Urinary bladder (tissue), 4 donors: Measurements from ENCODE around the gene MAP4. TPM values are rescaled to one million over a fixed set of nuclear protein-coding genes. Genes with fewer than 3 reads are reported as not detected.
"Not testable (repeated sequence)": the region's sequence is repeated elsewhere in the genome, so short reads cannot be mapped to it uniquely, and the experiment has no call there.

ENCODE experiments used
- DNase-seq: peaks from one replicate; pipeline ENCODE4 v3.0.0-alpha.2; 2015; ENCODE audit errors: extremely low spot score
- H3K27ac ChIP-seq: one replicate; pipeline ENCODE4 v1.5.1; 2013; ENCODE audit warnings: low read depth, mild to moderate bottlenecking, moderate library complexity
- H3K36me3 ChIP-seq: one replicate; pipeline ENCODE4 v1.6.1; 2013; ENCODE audit warnings: mild to moderate bottlenecking, moderate library complexity; ENCODE audit not compliant: insufficient read depth
- H3K4me1 ChIP-seq: one replicate; pipeline ENCODE4 v1.6.1; 2013; ENCODE audit warnings: mild to moderate bottlenecking, moderate library complexity; ENCODE audit not compliant: insufficient read depth
- H3K4me3 ChIP-seq: one replicate; pipeline ENCODE4 v1.5.1; 2013; ENCODE audit warnings: low read depth, low read length
- WGBS: extraction: QIAGEN DNeasy Blood & Tissue Kit; methylation state at CpG from one replicate; pipeline ENCODE4 v1.1.7; 2013; 5-methylcytosine and 5-hydroxymethylcytosine counted together
- polyA plus RNA-seq: library from polyadenylated mRNA; stranded (reverse); fragments of 200-250 nt; gene quantifications from one replicate; pipeline ENCODE4 v1.2.3, GENCODE V29; 2013
- total RNA-seq: library from RNA; depleted of rRNA; stranded (reverse); fragments of >200 nt; gene quantifications from one replicate; pipeline ENCODE4 v1.2.3, GENCODE V29; 2014
- donor health status: healthy with polysubstance abuse.
- donor health status: healthy.

MAP4 gene
- total and polyA plus RNA-seq, 2 donors: 120 to 186 TPM

DNA sequence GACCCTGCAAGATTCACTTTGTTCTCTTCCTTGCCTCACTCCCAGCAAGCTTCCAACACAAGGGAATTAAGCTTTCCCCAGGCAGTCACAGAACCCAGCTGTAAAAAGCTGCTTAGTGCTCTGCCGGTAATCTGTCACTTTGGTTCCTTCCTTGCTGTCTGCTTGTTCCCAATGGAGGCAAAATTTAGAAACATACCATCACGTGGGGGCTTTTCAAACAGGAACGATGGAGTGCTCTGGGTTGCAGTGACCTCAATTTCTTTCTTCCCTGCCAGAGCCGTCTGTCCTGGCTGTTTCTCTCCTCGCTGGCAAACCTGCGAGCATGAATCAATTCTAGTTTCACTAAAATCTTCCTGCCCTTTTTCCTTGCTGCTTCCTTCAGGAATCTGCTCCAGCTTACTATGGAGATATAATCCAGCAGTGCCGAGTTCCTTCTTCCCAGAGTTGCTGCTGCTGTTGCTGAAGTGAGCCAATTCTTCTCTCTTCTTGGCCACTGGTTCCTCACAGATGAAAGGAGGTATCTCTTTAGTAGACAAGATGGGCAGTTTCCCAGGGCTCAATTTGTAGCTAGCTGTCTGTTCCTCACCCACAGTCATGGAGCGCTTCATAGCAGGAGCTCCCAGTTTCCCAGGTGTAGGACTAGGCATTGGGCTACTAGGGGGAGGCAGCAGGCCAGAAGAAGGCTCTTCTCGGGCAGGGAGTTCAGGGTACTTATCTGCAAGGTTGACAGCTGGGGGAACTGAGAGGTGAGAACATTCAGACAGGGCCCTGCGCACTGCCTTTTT, 125.2 kb downstream of the MAP4 start:
- Histone ChIP-seq H3K36me3 (no peaks in the 10 kb centered on the region), H3K27ac (no peak overlapping the region), H3K4me1 (peaks cover 2% of the 10 kb centered on the region), H3K4me3 (no peak overlapping the region)
- no peak for DNase-seq
- WGBS: 37% methylated on average over 10 of the region's 10 CpGs

DNA sequence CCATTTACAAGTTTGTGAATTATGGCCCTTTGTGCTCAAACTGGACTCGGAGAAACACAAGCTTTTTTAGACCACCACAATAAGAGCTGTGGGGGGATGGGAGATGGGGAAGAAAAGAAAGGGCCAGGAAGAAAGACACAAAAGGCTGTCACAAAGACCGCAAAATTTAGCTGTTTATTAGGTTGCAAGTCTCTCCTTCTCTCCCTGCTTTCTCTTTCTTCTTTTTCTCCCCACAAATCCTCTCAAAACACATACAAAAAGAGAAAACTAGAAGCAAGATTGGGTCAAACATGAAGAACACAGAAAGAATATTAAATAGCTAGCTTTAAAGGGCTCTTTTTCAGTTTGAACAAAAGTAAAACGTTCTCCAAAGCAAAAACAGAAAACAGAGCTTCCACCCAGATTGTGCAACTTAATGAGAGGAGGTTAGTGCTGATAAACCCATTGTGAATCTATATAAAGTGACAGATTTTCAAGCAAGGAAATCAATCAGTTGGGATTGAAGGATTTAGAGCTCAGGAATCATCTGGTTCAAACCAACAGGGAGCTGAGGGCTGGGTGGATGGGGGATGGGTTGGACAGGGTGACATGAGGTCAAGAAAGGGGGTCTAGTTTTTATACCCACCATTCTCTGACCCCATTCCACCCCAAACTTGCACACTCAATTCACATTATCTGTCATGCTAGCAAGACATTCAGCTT, 125.9 kb downstream of the MAP4 start:
- H3K36me3 ChIP-seq: no peaks in the 10 kb centered on the region
- H3K4me3 ChIP-seq: no peak overlapping the region
- WGBS: 50% methylated on average over 3 of the region's 3 CpGs
- peaks cover 2% of the 10 kb centered on the region for H3K4me1 ChIP-seq
- DNase-seq: no peak
- H3K27ac ChIP-seq: no peak overlapping the region

DNA sequence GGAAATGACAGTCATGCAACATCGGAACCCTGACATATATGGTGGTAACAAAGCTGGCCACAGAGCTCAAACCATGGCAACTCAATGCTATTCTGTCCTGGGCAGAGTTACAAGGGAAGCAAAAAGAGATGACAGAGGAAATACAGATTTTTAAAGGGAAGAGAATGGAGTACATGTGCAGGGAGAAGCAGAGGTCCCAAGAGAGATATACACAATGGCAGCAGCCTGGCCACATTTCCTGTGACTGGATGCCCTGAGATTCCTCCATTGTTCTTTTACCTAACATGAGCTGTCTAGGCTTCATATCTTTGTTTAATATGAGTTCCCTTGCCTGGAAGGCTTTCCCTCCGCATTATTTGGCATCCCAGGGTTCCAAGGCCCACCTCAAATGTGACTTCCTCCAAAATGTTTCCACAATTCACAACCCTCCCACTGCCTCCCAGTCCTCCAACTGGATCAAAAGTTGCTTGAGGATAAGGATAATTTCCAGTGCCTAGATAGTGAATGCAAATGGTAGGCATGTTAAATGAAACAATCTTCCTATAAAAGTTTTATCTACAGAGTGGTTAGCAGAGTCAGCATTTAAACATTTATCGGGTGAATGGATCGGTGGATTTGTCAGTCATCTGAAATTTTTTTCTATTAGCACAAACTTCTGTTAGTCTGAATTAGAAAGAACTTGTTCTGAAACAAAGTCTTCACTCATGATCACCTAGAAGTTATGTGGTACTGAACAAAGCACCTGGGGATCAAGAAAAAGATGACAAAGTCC, 127.0 kb downstream of the MAP4 start:
- 85% methylated on average over 4 of the region's 4 CpGs for WGBS
- Histone ChIP-seq H3K4me1 (peaks cover 2% of the 10 kb centered on the region), H3K4me3 (no peak overlapping the region), H3K36me3 (no peaks in the 10 kb centered on the region), H3K27ac (no peak overlapping the region)
- no peak for DNase-seq

DNA sequence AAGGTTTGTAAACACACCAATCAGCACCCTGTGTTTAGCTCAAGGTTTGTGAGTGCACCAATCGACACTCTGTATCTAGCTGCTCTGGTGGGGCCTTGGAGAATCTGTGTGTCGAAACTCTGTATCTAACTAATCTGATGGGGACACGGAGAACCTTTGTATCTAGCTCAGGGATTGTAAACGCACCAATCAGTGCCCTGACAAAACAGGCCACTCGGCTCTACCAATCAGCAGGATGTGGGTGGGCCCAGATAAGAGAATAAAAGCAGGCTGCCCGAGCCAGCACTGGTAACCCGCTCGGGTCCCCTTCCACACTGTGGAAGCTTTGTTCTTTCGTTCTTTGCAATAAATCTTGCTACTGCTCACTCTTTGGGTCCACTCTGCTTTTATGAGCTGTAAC, 128.2 kb downstream of the MAP4 start:
- H3K36me3 ChIP-seq, DNase-seq, H3K27ac ChIP-seq, H3K4me1 ChIP-seq, H3K4me3 ChIP-seq: not testable (repeated sequence)
- WGBS: 88% methylated on average over 9 of the region's 9 CpGs

DNA sequence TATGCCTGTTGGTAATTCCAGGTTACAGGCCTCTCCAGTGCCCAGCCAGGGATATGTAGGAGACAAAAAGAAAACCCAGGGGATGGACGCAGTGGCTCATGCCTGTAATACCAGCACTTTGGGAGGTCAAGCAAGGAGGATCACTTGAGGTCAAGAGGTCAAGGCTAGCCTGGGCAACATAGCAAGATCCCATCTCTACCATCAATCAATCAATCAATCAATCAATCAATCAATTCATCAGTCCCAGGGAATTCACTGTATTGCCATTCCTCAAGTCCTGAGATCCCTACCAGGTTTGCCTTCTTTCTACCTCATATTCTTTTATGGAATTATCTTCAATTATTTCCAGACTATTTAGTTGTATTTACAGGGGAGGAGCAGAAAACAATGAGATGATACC, 131.0 kb downstream of the MAP4 start:
- H3K4me1 ChIP-seq: peaks cover 2% of the 10 kb centered on the region
- H3K27ac ChIP-seq: no peak overlapping the region
- H3K36me3 ChIP-seq: no peaks in the 10 kb centered on the region
- no peak overlapping the region for H3K4me3 ChIP-seq
- no peak for DNase-seq
- WGBS: 96% methylated on average over 1 of the region's 1 CpG

DNA sequence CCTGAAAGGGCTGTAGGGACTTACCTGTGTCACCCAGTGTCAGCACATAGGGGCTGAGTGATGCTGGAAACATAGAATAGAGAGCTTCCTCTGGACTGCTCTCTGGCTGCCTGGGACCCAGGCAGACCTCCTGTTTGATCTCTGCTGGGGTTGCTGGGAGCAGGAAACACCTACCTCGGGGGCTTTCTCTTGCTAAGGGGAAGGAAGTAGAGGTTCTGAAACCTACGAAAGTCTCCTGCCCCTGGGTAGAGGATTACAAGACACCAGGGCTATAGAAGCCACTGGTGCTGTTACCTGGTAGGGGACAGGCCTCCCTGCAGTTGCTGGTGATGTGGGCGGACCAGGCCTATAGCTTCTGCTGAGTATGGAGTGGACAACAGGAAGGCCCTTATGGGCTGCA, 131.6 kb downstream of the MAP4 start:
- H3K36me3 ChIP-seq: no peaks in the 10 kb centered on the region
- DNase-seq: no peak
- 81% methylated on average over 3 of the region's 3 CpGs for WGBS
- peaks cover 2% of the 10 kb centered on the region for H3K4me1 ChIP-seq
- H3K27ac ChIP-seq: no peak overlapping the region
- no peak overlapping the region for H3K4me3 ChIP-seq

DNA sequence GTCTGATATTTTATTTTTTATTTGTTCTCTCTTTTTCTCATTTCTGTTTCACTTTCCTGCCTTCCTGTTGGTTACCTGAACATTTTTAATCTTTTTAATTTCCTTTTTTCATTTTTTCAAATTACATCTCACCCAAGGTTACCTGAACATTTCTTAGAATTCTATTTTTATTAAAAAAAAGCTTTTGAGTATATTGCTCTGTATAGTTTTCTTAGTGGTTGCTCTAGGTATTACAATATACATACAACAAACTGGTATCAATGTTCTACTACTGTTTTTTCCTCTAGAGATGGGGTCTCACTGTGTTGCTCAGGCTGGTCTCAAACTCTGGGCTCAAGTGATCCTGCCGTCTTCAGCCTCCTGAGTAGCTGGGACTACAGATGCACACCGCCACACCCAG, 133.9 kb downstream of the MAP4 start:
- WGBS: 90% methylated on average over 2 of the region's 2 CpGs
- Histone ChIP-seq H3K27ac (no peak overlapping the region), H3K4me3 (no peak overlapping the region), H3K4me1 (no peaks in the 10 kb centered on the region), H3K36me3 (no peaks in the 10 kb centered on the region)
- no peak for DNase-seq

DNA sequence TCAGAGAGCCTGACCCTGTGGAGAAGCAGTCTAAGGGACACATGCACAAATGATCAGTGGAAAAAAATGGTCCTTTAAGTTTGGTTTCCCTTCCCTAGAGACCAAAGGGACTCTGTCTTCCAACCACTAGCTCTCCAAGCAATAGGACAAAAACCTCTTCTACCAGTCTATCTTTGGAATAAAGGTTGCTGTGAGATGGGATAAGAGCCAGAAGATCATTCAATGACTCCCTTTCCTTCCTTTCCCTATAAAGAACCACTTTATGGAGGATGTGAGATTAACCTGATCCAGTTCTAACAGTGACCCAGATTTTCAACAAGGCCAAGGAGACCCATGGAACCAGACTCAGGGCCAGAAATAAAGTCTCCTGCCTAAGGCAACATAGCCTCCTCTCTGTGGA, 138.5 kb downstream of the MAP4 start:
- Histone ChIP-seq H3K4me3 (no peak overlapping the region), H3K4me1 (no peaks in the 10 kb centered on the region), H3K36me3 (no peaks in the 10 kb centered on the region), H3K27ac (no peak overlapping the region)
- no peak for DNase-seq

DNA sequence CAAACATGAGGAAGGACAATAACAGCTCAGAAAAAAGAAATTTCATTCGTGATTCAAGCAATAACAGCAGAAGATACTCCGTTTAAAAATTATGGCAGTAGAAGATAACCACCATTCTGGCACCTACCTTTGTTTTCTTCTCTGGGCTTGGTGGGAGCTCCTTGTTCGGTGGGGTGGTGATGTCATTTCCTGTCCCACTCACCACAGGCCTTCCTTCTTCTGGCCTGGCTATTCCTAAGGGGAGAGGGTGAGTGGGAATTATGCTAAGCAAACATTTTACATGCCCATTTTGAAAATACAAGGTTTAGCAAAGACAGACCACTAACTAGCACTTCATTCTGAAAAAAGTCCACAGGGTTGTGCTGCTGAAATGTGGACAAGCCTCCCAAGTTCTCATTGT, 138.9 kb downstream of the MAP4 start:
- no peaks in the 10 kb centered on the region for H3K4me1 ChIP-seq
- H3K36me3 ChIP-seq: no peaks in the 10 kb centered on the region
- H3K4me3 ChIP-seq: no peak overlapping the region
- WGBS: 67% methylated on average over 3 of the region's 3 CpGs
- DNase-seq: no peak
- no peak overlapping the region for H3K27ac ChIP-seq

DNA sequence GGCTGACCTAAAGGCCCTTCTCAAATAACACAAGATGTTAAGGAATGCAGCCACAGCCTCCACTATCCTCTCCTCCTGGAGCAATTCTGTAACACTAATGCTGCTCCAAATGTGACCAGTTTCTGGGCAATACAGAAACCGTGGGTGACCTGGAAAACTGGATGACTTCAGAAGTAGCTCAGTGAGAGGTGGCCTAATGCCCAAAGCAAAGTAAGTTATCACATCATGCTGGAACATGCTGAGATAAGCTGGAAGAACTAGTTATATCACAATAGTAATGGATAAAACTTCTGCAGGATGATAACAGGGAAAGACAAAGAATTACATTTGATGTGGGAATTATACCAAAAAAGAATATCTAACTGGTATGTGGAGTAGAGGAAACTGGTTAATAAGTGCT, 141.3 kb downstream of the MAP4 start:
- WGBS: 41% methylated on average over 1 of the region's 1 CpG

DNA sequence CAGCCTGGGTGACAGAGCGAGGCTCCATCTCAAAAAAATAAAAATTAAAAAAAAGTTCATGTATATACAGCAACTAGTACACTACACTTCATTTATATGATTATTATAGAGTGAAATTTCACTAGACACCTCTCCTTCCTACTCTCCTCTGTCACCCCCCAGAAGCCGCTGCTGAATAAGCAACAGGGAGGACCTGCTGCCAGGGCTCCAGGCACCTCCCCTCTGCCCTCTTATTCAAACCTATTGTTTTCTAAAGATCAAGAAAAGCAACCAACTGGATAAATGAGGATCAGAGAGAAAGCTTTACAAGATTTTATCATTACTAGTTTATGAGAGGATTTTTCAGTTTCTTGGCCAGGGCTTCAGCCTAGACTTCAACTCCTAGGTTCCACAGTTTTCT, 141.8 kb downstream of the MAP4 start:
- WGBS: 92% methylated on average over 2 of the region's 2 CpGs
- H3K36me3 ChIP-seq: peaks cover 3% of the 10 kb centered on the region
- no peak for DNase-seq
- H3K4me1 ChIP-seq: no peaks in the 10 kb centered on the region
- no peak overlapping the region for H3K4me3 ChIP-seq
- no peak overlapping the region for H3K27ac ChIP-seq

More for the DNA sequence above, 141.3 kb downstream of the MAP4 start:
- peaks cover 3% of the 10 kb centered on the region for H3K36me3 ChIP-seq
- H3K4me3 ChIP-seq: no peak overlapping the region
- no peak overlapping the region for H3K27ac ChIP-seq
- H3K4me1 ChIP-seq: no peaks in the 10 kb centered on the region
- DNase-seq: no peak

DNA sequence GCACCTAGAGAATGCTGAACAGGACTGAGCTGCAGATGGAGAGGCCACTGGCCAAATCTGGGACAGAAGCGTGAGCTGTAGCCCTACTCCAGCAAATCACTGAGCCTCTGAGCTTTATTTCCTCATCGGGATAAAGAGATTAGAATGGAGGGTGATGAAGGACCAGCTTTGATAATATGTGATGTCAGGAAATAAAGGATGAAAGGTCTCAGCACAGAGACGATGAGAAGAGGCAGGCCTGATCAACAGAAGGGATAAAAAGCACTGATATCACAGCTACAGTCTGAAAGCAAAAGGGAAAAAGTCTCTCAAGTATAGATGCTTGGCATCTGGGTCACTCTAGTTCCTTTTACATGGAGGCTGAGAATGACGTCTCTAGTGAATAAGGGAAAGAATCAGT, 143.3 kb downstream of the MAP4 start:
- 57% methylated on average over 4 of the region's 4 CpGs for WGBS
- DNase-seq: no peak
- H3K36me3 ChIP-seq: peaks cover 3% of the 10 kb centered on the region
- H3K27ac ChIP-seq: no peak overlapping the region
- H3K4me1 ChIP-seq: no peaks in the 10 kb centered on the region
- no peak overlapping the region for H3K4me3 ChIP-seq

DNA sequence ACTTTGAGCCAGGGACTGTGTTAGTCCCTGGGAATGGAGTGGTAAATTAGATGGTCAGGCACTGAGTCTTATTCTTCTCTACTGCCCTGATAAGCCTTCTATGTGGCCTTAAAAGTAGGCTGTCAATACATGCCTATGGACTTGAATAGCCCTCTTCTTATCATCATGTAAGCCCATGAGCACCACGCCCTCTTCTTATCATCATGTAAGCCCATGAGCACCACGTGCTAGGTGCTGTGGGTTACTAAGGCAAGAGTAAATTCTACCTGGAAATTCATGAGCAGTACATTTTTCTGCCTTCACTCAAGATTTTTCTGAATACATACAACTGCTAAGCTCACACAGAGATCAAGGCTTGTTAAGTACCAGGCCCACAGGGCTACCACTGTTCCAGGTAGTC, 144.8 kb downstream of the MAP4 start:
- Histone ChIP-seq H3K27ac (no peak overlapping the region), H3K36me3 (peaks cover 3% of the 10 kb centered on the region), H3K4me1 (no peaks in the 10 kb centered on the region), H3K4me3 (no peak overlapping the region)
- DNase-seq: no peak
- 83% methylated on average over 2 of the region's 2 CpGs for WGBS
